ENCODE measurements around the gene TP53BP2.

GRCh38 chr1:223824287-223824686, 21.5 kb downstream of the TP53BP2 start:
- TF ChIP-seq CTCF (conservative IDR thresholded peaks at IDR 0.05; ENCODE audit: low read depth, low read length) (no peak), EZH2 (IDR thresholded peaks at IDR 0.05; ENCODE audit: low read length, unreplicated experiment) (no peak)

Data from PC-3 (cell line).